Esophagus (tissue), 2 donors: ENCODE measurements around the gene VPS37B. TPM values are rescaled to one million over a fixed set of nuclear protein-coding genes. Genes with fewer than 3 reads are reported as not detected.
A peak's percentile ranks its signal among the peaks of the same experiment; 100 is the strongest.

Experiments used
- H3K27ac ChIP-seq, 2 donors: one replicate each; pipeline ENCODE4 v1.5.1; 2013; ENCODE audit warnings: low read depth in 2 of 2, mild to moderate bottlenecking in 2 of 2, inconsistent platforms in 1 of 2, low read length in 1 of 2, moderate library complexity in 1 of 2
- H3K27me3 ChIP-seq, 2 donors: one replicate each; pipeline ENCODE4 v1.6.1; 2013; ENCODE audit warnings: low read length in 2 of 2, control low read depth in 1 of 2, mild to moderate bottlenecking in 1 of 2; ENCODE audit not compliant: insufficient read depth in 2 of 2, control insufficient read depth in 1 of 2
- H3K36me3 ChIP-seq, 2 donors: one replicate each; pipeline ENCODE4 v1.6.1; 2013; ENCODE audit warnings: low read length in 1 of 2; ENCODE audit not compliant: control insufficient read depth in 2 of 2, insufficient read depth in 2 of 2
- H3K4me1 ChIP-seq, 2 donors: one replicate each; pipeline ENCODE4 v1.6.1; 2013; ENCODE audit warnings: low read length in 1 of 2; ENCODE audit not compliant: control insufficient read depth in 2 of 2, insufficient read depth in 2 of 2
- H3K4me3 ChIP-seq, 2 donors: one replicate each; pipeline ENCODE4 v1.5.1; 2013; ENCODE audit warnings: low read length in 2 of 2, mild to moderate bottlenecking in 2 of 2, low read depth in 1 of 2, moderate library complexity in 1 of 2
- H3K9me3 ChIP-seq, 2 donors: one replicate each; pipeline ENCODE4 v1.6.1; 2013; ENCODE audit warnings: mild to moderate bottlenecking in 2 of 2, low read depth in 1 of 2, low read length in 1 of 2, moderate library complexity in 1 of 2; ENCODE audit not compliant: control insufficient read depth in 2 of 2, insufficient read depth in 1 of 2
- WGBS, 2 donors: extraction: QIAGEN DNeasy Blood & Tissue Kit; methylation state at CpG; one replicate each; pipeline ENCODE4 v1.1.7; 2013; 5-methylcytosine and 5-hydroxymethylcytosine counted together
- polyA plus RNA-seq, 2 donors: library from polyadenylated mRNA; stranded (reverse); fragments of 200-250 nt; gene quantifications; one replicate each; pipeline ENCODE4 v1.2.3, GENCODE V29; 2013
- donor health status: healthy with polysubstance abuse.
- donor health status: Bipolar disorder and iron deficiency.

VPS37B gene
- polyA plus RNA-seq, 2 donors, result 50.2 to 81.4 TPM

- Histone ChIP-seq H3K9me3 (peaks cover 0 to 1% of the 10 kb centered on the region in 2 donors), H3K27ac (peak overlapping the region; percentile 68 to 85), H3K4me1 (peaks cover 0 to 13% of the 10 kb centered on the region in 2 donors), H3K27me3 (no peaks in the 10 kb centered on the region), H3K4me3 (peak overlapping the region; percentile 72 to 87), H3K36me3 (no peaks in the 10 kb centered on the region)
- 0 to 1% methylated on average over 29 to 43 of the region's 43 CpGs for WGBS, 2 donors
Observed at GRCh38 chr12:122835750-122836026, 60.2 kb downstream of the VPS37B start.

- Histone ChIP-seq H3K9me3 (peaks cover 0 to 1% of the 10 kb centered on the region in 2 donors), H3K4me1 (peaks cover 0 to 10% of the 10 kb centered on the region in 2 donors), H3K27ac (peak within 1 kb of the TSS; percentile 68 to 85), H3K27me3 (no peaks in the 10 kb centered on the region), H3K4me3 (peak within 1 kb of the TSS; percentile 72 to 87), H3K36me3 (no peaks in the 10 kb centered on the region)
- 0 to 1% methylated on average over 49 to 85 of the region's 85 CpGs for WGBS, 2 donors
Observed at GRCh38 chr12:122834921-122835749, 60.8 kb downstream of the VPS37B start, which contains the start of gene HIP1R. HIP1R (plus strand) TSS chr12:122835457; CDS start chr12:122835551, 94 bp downstream.

- peak overlapping the region; percentile 10 to 87 for H3K4me3 ChIP-seq
- no peaks in the 10 kb centered on the region for H3K36me3 ChIP-seq
- H3K9me3 ChIP-seq, result peaks cover 0 to 1% of the 10 kb centered on the region in 2 donors
- H3K27ac ChIP-seq, result peak overlapping the region; percentile 16 to 38
- H3K27me3 ChIP-seq, result no peaks in the 10 kb centered on the region
- peaks cover 0 to 7% of the 10 kb centered on the region in 2 donors for H3K4me1 ChIP-seq
- WGBS, 2 donors, result 15 to 16% methylated on average over 21 of the region's 21 CpGs
Observed at GRCh38 chr12:122834104-122834920, 61.6 kb downstream of the VPS37B start.

DNA sequence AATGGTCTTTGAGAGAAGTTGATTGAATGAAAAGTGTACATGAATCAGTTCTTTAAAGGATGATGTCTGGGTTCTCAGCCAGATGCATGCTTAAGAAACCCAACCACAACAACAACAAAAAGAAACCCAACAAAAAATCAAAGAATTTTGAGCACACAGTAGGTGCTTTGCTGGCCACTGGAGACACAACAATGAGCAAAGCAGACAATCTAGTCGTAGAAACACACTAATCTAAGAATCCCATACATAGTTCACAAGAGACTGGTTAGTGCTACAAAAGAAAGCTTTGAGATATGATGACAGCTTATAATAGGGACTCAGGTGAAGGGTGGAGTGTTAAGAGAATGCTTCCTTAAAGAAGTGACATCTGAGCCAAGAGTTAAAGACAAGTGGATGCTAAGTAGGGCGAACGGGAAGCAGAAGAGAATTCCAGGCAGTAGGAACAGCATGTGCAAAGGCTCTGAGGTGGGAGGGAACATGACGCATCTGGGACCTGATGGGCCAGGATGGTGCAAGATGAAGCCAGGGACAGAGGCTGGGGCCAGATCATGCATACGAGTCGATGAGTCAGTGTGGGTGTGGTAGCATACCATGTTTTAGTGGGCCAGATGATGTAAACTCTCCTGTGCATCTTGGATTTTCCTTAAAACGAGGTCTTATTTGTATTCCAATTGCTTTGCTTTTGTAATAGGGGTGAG is 65.3 kb downstream of the VPS37B start:
- H3K4me1 ChIP-seq, result no peaks in the 10 kb centered on the region
- H3K9me3 ChIP-seq, result peaks cover 0 to 1% of the 10 kb centered on the region in 2 donors
- no peak overlapping the region for H3K27ac ChIP-seq
- WGBS, 2 donors, result 47 to 49% methylated on average over 7 of the region's 7 CpGs
- H3K27me3 ChIP-seq, result no peaks in the 10 kb centered on the region
- no peak overlapping the region for H3K4me3 ChIP-seq
- H3K36me3 ChIP-seq, result no peaks in the 10 kb centered on the region

GRCh38 chr12:122827258-122827657 is 68.7 kb downstream of the VPS37B start:
- H3K9me3 ChIP-seq, result peaks cover 0 to 1% of the 10 kb centered on the region in 2 donors
- no peak overlapping the region for H3K4me3 ChIP-seq
- 47 to 54% methylated on average over 5 of the region's 5 CpGs for WGBS, 2 donors
- no peak overlapping the region for H3K27ac ChIP-seq
- no peaks in the 10 kb centered on the region for H3K27me3 ChIP-seq
- no peaks in the 10 kb centered on the region for H3K4me1 ChIP-seq
- H3K36me3 ChIP-seq, result no peaks in the 10 kb centered on the region

DNA sequence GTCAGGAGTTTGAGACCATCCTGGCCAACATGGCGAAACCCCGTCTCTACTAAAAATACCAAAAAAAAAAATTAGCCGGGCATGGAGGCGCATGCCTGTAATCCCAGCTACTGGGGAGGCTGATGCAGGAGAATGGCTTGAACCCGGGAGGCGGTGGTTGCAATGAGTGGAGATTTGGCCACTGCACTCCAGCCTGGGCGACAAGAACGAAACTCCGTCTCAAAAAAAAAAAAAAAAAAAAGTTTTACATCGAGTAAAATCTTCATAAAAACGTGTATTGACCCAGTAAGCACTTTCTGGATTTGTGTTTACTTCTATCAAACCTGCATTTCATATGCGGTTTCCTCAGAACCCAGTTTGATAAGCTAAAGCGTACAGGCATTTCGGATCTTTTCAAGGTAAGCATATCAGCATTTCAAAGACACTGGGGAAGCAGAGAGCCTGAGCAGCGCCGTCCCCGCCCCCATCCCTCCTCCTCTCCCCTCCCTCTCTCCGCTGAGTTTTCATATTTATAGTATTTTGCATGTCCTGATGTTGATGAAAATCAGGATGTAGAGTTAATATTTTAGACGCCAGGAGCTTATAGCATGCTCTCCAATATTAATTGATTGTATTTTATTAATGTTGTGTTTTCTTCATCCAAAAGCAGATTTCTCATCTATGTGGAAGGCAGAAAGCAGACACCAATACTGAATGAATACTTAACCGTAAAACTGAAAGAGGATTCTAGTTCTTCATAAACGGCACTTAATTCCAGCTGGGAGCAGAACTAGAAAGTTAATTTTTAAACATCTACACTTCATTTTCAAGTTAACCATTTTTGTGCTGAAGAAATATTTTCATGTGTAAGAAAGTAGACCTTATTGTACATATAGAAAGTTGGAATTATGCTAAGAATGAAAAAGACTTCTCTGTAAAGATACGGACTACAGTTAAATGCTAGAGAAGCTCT is 69.9 kb downstream of the VPS37B start:
- Histone ChIP-seq H3K9me3 (peaks cover 0 to 1% of the 10 kb centered on the region in 2 donors), H3K4me1 (no peaks in the 10 kb centered on the region), H3K4me3 (no peak overlapping the region), H3K36me3 (no peaks in the 10 kb centered on the region), H3K27ac (no peak overlapping the region), H3K27me3 (no peaks in the 10 kb centered on the region)
- 16 to 21% methylated on average over 22 of the region's 22 CpGs for WGBS, 2 donors

- no peak overlapping the region for H3K4me3 ChIP-seq
- WGBS, 2 donors, result 65 to 86% methylated on average over 11 of the region's 11 CpGs
- H3K27me3 ChIP-seq, result no peaks in the 10 kb centered on the region
- no peak overlapping the region for H3K27ac ChIP-seq
- H3K9me3 ChIP-seq, result no peaks in the 10 kb centered on the region
- no peaks in the 10 kb centered on the region for H3K36me3 ChIP-seq
- H3K4me1 ChIP-seq, result no peaks in the 10 kb centered on the region
Observed at GRCh38 chr12:122823429-122823828, 72.5 kb downstream of the VPS37B start.

GRCh38 chr12:122820838-122821271 is 75.1 kb downstream of the VPS37B start:
- Histone ChIP-seq H3K36me3 (no peaks in the 10 kb centered on the region), H3K9me3 (no peaks in the 10 kb centered on the region), H3K27me3 (no peaks in the 10 kb centered on the region), H3K27ac (no peak overlapping the region), H3K4me3 (no peak overlapping the region), H3K4me1 (no peaks in the 10 kb centered on the region)
- WGBS, 2 donors, result 60 to 71% methylated on average over 7 of the region's 7 CpGs
